H9 (cell line): Measurements from ENCODE around the gene MERTK. TPM values are rescaled to one million over a fixed set of nuclear protein-coding genes. Genes with fewer than 3 reads are reported as not detected.

Experiments
- DNase-seq: peaks from one replicate; pipeline ENCODE4 v3.0.0-alpha.2; 2017
- H2AFZ ChIP-seq: one replicate; pipeline ENCODE4 v1.6.1; 2013; ENCODE audit warnings: mild to moderate bottlenecking, low read length, control low read depth, moderate library complexity
- H2AK5ac ChIP-seq: 2 replicates; pipeline ENCODE4 v1.6.1; 2013; ENCODE audit warnings: low read length, control low read depth, mixed read lengths; ENCODE audit not compliant: insufficient read length
- H2BK120ac ChIP-seq: one replicate; pipeline ENCODE4 v1.6.1; 2013; ENCODE audit warnings: low read depth, mild to moderate bottlenecking, low read length, control low read depth, inconsistent platforms; ENCODE audit not compliant: poor library complexity, severe bottlenecking
- H2BK12ac ChIP-seq: 2 replicates; pipeline ENCODE4 v1.6.1; 2013; ENCODE audit warnings: low read length, control low read depth, mixed read lengths, low read depth; ENCODE audit not compliant: insufficient read length
- H2BK15ac ChIP-seq: 2 replicates; pipeline ENCODE4 v1.6.1; 2013; ENCODE audit warnings: low read depth, low read length, control low read depth
- H2BK20ac ChIP-seq: one replicate; pipeline ENCODE4 v1.6.1; 2013; ENCODE audit warnings: low read depth, mild to moderate bottlenecking, low read length, control low read depth, inconsistent platforms; ENCODE audit not compliant: poor library complexity, severe bottlenecking
- H2BK5ac ChIP-seq: 2 replicates; pipeline ENCODE4 v1.6.1; 2013; ENCODE audit warnings: low read length, control low read depth, mixed read lengths; ENCODE audit not compliant: insufficient read length
- H3K14ac ChIP-seq: 2 replicates; pipeline ENCODE4 v1.6.1; 2013; ENCODE audit warnings: low read length, control low read depth; ENCODE audit not compliant: insufficient read depth
- H3K18ac ChIP-seq: 2 replicates; pipeline ENCODE4 v1.6.1; 2013; ENCODE audit warnings: low read depth, mild to moderate bottlenecking, mixed read lengths, low read length, control low read depth; ENCODE audit not compliant: insufficient read length
- H3K23ac ChIP-seq: 2 replicates; pipeline ENCODE4 v1.6.1; 2013; ENCODE audit warnings: low read length, control low read depth, mixed read lengths, low read depth; ENCODE audit not compliant: insufficient read length
- H3K23me2 ChIP-seq: 2 replicates; pipeline ENCODE4 v1.6.1; 2013; ENCODE audit warnings: low read depth, mild to moderate bottlenecking, mixed read lengths, low read length, control low read depth; ENCODE audit not compliant: insufficient read length, poor library complexity, severe bottlenecking
- H3K27ac ChIP-seq: 2 replicates; pipeline ENCODE4 v1.5.1; 2013; ENCODE audit warnings: low read length, control low read depth, mixed read lengths, low read depth; ENCODE audit not compliant: insufficient read length
- H3K27me3 ChIP-seq: 2 replicates; pipeline ENCODE4 v1.6.1; 2013; ENCODE audit warnings: low read length, control low read depth, inconsistent platforms; ENCODE audit not compliant: insufficient read depth
- H3K4ac ChIP-seq: 2 replicates; pipeline ENCODE4 v1.6.1; 2013; ENCODE audit warnings: low read depth, mild to moderate bottlenecking, control low read depth, inconsistent platforms, low read length, moderate library complexity
- H3K4me1 ChIP-seq: 2 replicates; pipeline ENCODE4 v1.6.1; 2013; ENCODE audit warnings: low read length, control low read depth, inconsistent platforms; ENCODE audit not compliant: insufficient read depth
- H3K4me2 ChIP-seq: 2 replicates; pipeline ENCODE4 v1.6.1; 2013; ENCODE audit warnings: low read length, control low read depth, mixed read lengths; ENCODE audit not compliant: insufficient read length, insufficient read depth
- H3K56ac ChIP-seq: 2 replicates; pipeline ENCODE4 v1.6.1; 2013; ENCODE audit warnings: low read depth, mild to moderate bottlenecking, mixed read lengths, low read length, control low read depth; ENCODE audit not compliant: insufficient read length
- H3K79me1 ChIP-seq: 2 replicates; pipeline ENCODE4 v1.6.1; 2013; ENCODE audit warnings: low read depth, mild to moderate bottlenecking, moderate library complexity, low read length, control low read depth, inconsistent platforms; ENCODE audit not compliant: insufficient read depth, poor library complexity, severe bottlenecking
- H3K79me2 ChIP-seq: 2 replicates; pipeline ENCODE4 v1.6.1; 2013; ENCODE audit warnings: low read length, control low read depth, inconsistent platforms; ENCODE audit not compliant: insufficient read depth
- H3K9ac ChIP-seq: 2 replicates; pipeline ENCODE4 v1.6.1; 2013; ENCODE audit warnings: low read length, control low read depth, mixed read lengths; ENCODE audit not compliant: insufficient read length; ENCODE audit errors: extremely low read depth
- H3K9me3 ChIP-seq: one replicate; pipeline ENCODE4 v1.6.1; 2013; ENCODE audit warnings: low read depth, low read length, inconsistent platforms; ENCODE audit not compliant: control insufficient read depth
- H3T11ph ChIP-seq: one replicate; pipeline ENCODE4 v1.6.1; 2013; ENCODE audit warnings: mild to moderate bottlenecking, low read length, control low read depth, inconsistent platforms
- H4K20me1 ChIP-seq: one replicate; pipeline ENCODE4 v1.6.1; 2013; ENCODE audit not compliant: control insufficient read depth, insufficient read length, insufficient read depth
- H4K5ac ChIP-seq: 2 replicates; pipeline ENCODE4 v1.6.1; 2013; ENCODE audit warnings: low read depth, mild to moderate bottlenecking, mixed read lengths, low read length, control low read depth; ENCODE audit not compliant: insufficient read length
- H4K8ac ChIP-seq: replicated peaks from 2 replicates; pipeline ENCODE4 v1.6.1; 2013; ENCODE audit warnings: low read length, control low read depth, mixed read lengths, low read depth; ENCODE audit not compliant: insufficient read length
- H4K91ac ChIP-seq: 2 replicates; pipeline ENCODE4 v1.6.1; 2013; ENCODE audit warnings: low read depth, mild to moderate bottlenecking, moderate library complexity, mixed read lengths, low read length, control low read depth; ENCODE audit not compliant: insufficient read length
- H3K27ac Mint-ChIP-seq, 3 experiments: 2 replicates in 2 of 3; 3 replicates in 1 of 3; pipeline ENCODE4 v1.8.0; 2020 to 2021; ENCODE audit warnings: mixed read lengths in 3 of 3, mild to moderate bottlenecking in 1 of 3, moderate library complexity in 1 of 3
- H3K27me3 Mint-ChIP-seq: 2 replicates; pipeline ENCODE4 v1.8.0; 2021; ENCODE audit warnings: low read depth, mild to moderate bottlenecking, moderate library complexity, mixed read lengths
- H3K36me3 Mint-ChIP-seq, 3 experiments: 2 replicates in 2 of 3; 3 replicates in 1 of 3; pipeline ENCODE4 v1.8.0; 2020 to 2021; ENCODE audit warnings: low read depth in 3 of 3, mixed read lengths in 3 of 3; ENCODE audit not compliant: insufficient read depth in 1 of 3
- H3K4me1 Mint-ChIP-seq, 2 experiments: 2 replicates each; pipeline ENCODE4 v1.8.0; 2020; ENCODE audit warnings: mixed read lengths in 2 of 2
- H3K4me3 Mint-ChIP-seq, 2 experiments: 2 replicates in 1 of 2; 3 replicates in 1 of 2; pipeline ENCODE4 v1.8.0; 2020 to 2021; ENCODE audit warnings: mild to moderate bottlenecking in 2 of 2, mixed read lengths in 2 of 2, moderate library complexity in 1 of 2
- H3K9me3 Mint-ChIP-seq, 2 experiments: 2 replicates in 1 of 2; 3 replicates in 1 of 2; pipeline ENCODE4 v1.8.0; 2020; ENCODE audit warnings: mild to moderate bottlenecking in 2 of 2, mixed read lengths in 2 of 2, moderate library complexity in 1 of 2
- CTCF ChIP-seq: fragments of 200-600 bp; sonication (generic); conservative IDR thresholded peaks from 3 replicates; pipeline ENCODE4 v1.8.0; 2021; ENCODE audit warnings: antibody characterized with exemption, mild to moderate bottlenecking
- WGBS: extraction: QIAGEN DNeasy Blood & Tissue Kit; methylation state at CpG from one replicate; pipeline ENCODE4 v1.1.7; 2013; ENCODE audit warnings: missing lambda C conversion rate, low lambda C conversion rate, mixed read lengths; ENCODE audit not compliant: insufficient read length; ENCODE audit errors: extremely low coverage; 5-methylcytosine and 5-hydroxymethylcytosine counted together
- total RNA-seq: library from RNA; stranded (reverse); gene quantifications from 2 replicates; pipeline ENCODE4 v1.2.1, GENCODE V29; 2021

The MERTK gene
- total RNA-seq, 1 experiment from 2014 or later: 4.8 TPM

DNA sequence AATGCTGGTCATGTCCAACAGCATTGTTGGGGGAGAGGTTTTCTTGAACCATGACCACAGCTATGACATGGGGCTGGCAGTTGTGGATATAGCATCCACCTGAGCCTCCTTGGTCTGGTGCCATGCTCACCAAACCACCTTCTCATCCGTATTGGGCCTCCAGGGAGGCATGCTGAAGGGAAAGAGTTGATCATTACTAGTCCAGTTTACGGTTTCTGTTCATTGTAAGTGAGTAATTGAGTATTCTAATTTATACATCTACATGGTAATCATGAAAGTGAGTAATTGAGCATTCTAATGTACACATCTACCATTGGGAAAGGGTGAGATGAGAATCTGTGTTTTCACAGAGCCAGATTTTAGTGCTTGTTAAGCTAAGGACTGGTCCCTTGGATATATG lies 163.4 kb downstream of the MERTK start:
- TF ChIP-seq CTCF: no peak
- H4K20me1 ChIP-seq: no peaks in the 10 kb centered on the region
- no peak overlapping the region for H3K14ac ChIP-seq
- no peak overlapping the region for H3K56ac ChIP-seq
- Mint-ChIP-seq H3K27me3 (no peaks in the 10 kb centered on the region), H3K4me3 (no peak overlapping the region), H3K36me3 (peaks cover 10 to 35% (median 28%) of the 10 kb centered on the region in 3 experiments), H3K27ac (no peak overlapping the region), H3K4me1 (peaks cover 8 to 13% of the 10 kb centered on the region in 2 experiments), H3K9me3 (no peaks in the 10 kb centered on the region)
- H3K27me3 ChIP-seq: no peaks in the 10 kb centered on the region
- no peaks in the 10 kb centered on the region for H3K9me3 ChIP-seq
- no peak overlapping the region for H3T11ph ChIP-seq
- H3K4me2 ChIP-seq: no peak overlapping the region
- H3K23me2 ChIP-seq: no peaks in the 10 kb centered on the region
- WGBS: no CpG with 5 or more reads among the region's 2 CpGs
- no peak overlapping the region for H2BK20ac ChIP-seq
- no peak overlapping the region for H2AK5ac ChIP-seq
- H3K4me1 ChIP-seq: no peaks in the 10 kb centered on the region
- no peak overlapping the region for H3K9ac ChIP-seq
- H3K23ac ChIP-seq: no peak overlapping the region
- H4K91ac ChIP-seq: no peak overlapping the region
- H2AFZ ChIP-seq: no peak overlapping the region
- DNase-seq: no peak
- H4K5ac ChIP-seq: no peak overlapping the region
- H3K18ac ChIP-seq: no peak overlapping the region
- H3K4ac ChIP-seq: no peak overlapping the region
- H2BK12ac ChIP-seq: no peak overlapping the region
- no peak overlapping the region for H3K27ac ChIP-seq
- no peaks in the 10 kb centered on the region for H3K79me2 ChIP-seq
- no peak overlapping the region for H2BK15ac ChIP-seq
- H2BK5ac ChIP-seq: no peak overlapping the region
- H3K79me1 ChIP-seq: no peaks in the 10 kb centered on the region
- H4K8ac ChIP-seq: no peak overlapping the region
- no peak overlapping the region for H2BK120ac ChIP-seq
